HEK293 (cell line): ENCODE data around the gene KCNJ15.

Experiments
- CTCF ChIA-PET: fragments of 350-600 bp; formaldehyde crosslinking; extraction: SDS; loops from one replicate; lab custom pipeline; 2021; ENCODE audit warnings: antibody characterized with exemption; lab: Yijun Ruan, JAX
- POLR2A ChIA-PET: fragments of 300-600 bp; formaldehyde crosslinking; extraction: SDS; loops from one replicate; lab custom pipeline; 2020; ENCODE audit warnings: antibody characterized with exemption, inconsistent platforms; lab: Yijun Ruan, JAX
- H3K27ac ChIP-seq: fragments of 200-500 bp; sonication (Bioruptor generic); 2 replicates; pipeline ENCODE4 v1.5.1; 2014; ENCODE audit warnings: low read depth, low read length, control low read depth, inconsistent platforms; ENCODE audit errors: extremely low read depth
- H3K36me3 ChIP-seq, 2 experiments: fragments of 200-500 bp in 1 of 2; sonication (Bioruptor generic) in 1 of 2; 1 replicate in 1 of 2; 2 replicates in 1 of 2; pipeline ENCODE4 v1.5.1; 2014 to 2017; ENCODE audit warnings: inconsistent platforms in 2 of 2, low read length in 2 of 2; ENCODE audit not compliant: control insufficient read depth in 2 of 2, insufficient read depth in 1 of 2
- H3K4me1 ChIP-seq: fragments of 200-500 bp; sonication (Bioruptor generic); 2 replicates; pipeline ENCODE4 v1.5.1; 2014; ENCODE audit warnings: mild to moderate bottlenecking, low read length, inconsistent platforms; ENCODE audit not compliant: control insufficient read depth, insufficient read depth
- H3K4me3 ChIP-seq: 2 replicates; pipeline ENCODE4 v1.5.1; 2011; ENCODE audit warnings: low read depth, mild to moderate bottlenecking, control low read depth, low read length, moderate library complexity
- H3K9me3 ChIP-seq: fragments of 200-500 bp; sonication (Bioruptor generic); 2 replicates; pipeline ENCODE4 v1.5.1; 2014; ENCODE audit warnings: low read depth, low read length, inconsistent platforms; ENCODE audit not compliant: control insufficient read depth, insufficient read depth
- BCL11A ChIP-seq: fragments of 450-650 bp; formaldehyde crosslinking; IDR thresholded peaks from 2 replicates; pipeline ENCODE4 v1.5.1; 2016; ENCODE audit warnings: low read depth, missing biosample characterization, missing genetic modification characterization
- EGR2 ChIP-seq: fragments of 450-650 bp; formaldehyde crosslinking; IDR thresholded peaks from 2 replicates; pipeline ENCODE4 v1.5.1; 2016; ENCODE audit warnings: low read depth, missing biosample characterization, missing genetic modification characterization
- HOXA7 ChIP-seq: sonication (generic); formaldehyde crosslinking; IDR thresholded peaks from 2 replicates; pipeline ENCODE4 v1.8.1; 2022; ENCODE audit warnings: missing genetic modification reagents, borderline replicate concordance
- IKZF3 ChIP-seq: fragments of 450-650 bp; IDR thresholded peaks from 2 replicates; pipeline ENCODE4 v1.5.0; 2018; ENCODE audit warnings: missing biosample characterization, mild to moderate bottlenecking, missing genetic modification characterization, moderate library complexity
- INSM2 ChIP-seq: fragments of 450-650 bp; formaldehyde crosslinking; IDR thresholded peaks from 2 replicates; pipeline ENCODE4 v1.5.1; 2016; ENCODE audit warnings: missing biosample characterization, missing genetic modification characterization
- KLF10 ChIP-seq: fragments of 450-650 bp; IDR thresholded peaks from 2 replicates; pipeline ENCODE4 v1.5.1; 2018; ENCODE audit warnings: missing biosample characterization, mild to moderate bottlenecking, missing genetic modification characterization
- MEIS1 ChIP-seq: sonication (generic); formaldehyde crosslinking; IDR thresholded peaks from 2 replicates; pipeline ENCODE4 v1.8.1; 2022; ENCODE audit warnings: missing genetic modification reagents, mild to moderate bottlenecking, borderline replicate concordance
- PRDM1 ChIP-seq: fragments of 450-650 bp; formaldehyde crosslinking; IDR thresholded peaks from 2 replicates; pipeline ENCODE4; 2016; ENCODE audit warnings: missing biosample characterization, missing genetic modification characterization
- ZBTB1 ChIP-seq: fragments of 450-650 bp; formaldehyde crosslinking; IDR thresholded peaks from 2 replicates; pipeline ENCODE4 v1.5.1; 2016; ENCODE audit warnings: missing biosample characterization, missing genetic modification characterization
- ZFP69B ChIP-seq: fragments of 450-650 bp; formaldehyde crosslinking; IDR thresholded peaks from 2 replicates; pipeline ENCODE4 v1.5.1; 2016; ENCODE audit warnings: missing biosample characterization, missing genetic modification characterization
- ZNF133 ChIP-seq: fragments of 450-650 bp; formaldehyde crosslinking; IDR thresholded peaks from 2 replicates; pipeline ENCODE4 v1.5.1; 2016; ENCODE audit warnings: missing biosample characterization, missing genetic modification characterization
- ZNF155 ChIP-seq: fragments of 450-650 bp; formaldehyde crosslinking; IDR thresholded peaks from 2 replicates; pipeline ENCODE4 v1.5.1; 2016; ENCODE audit warnings: missing biosample characterization, missing genetic modification characterization
- ZNF157 ChIP-seq: fragments of 450-650 bp; formaldehyde crosslinking; IDR thresholded peaks from 2 replicates; pipeline ENCODE4 v1.5.1; 2016; ENCODE audit warnings: missing biosample characterization, missing genetic modification characterization
- ZNF223 ChIP-seq: fragments of 450-650 bp; formaldehyde crosslinking; IDR thresholded peaks from 2 replicates; pipeline ENCODE4 v1.5.1; 2016; ENCODE audit warnings: missing biosample characterization, missing genetic modification characterization
- ZNF530 ChIP-seq: fragments of 450-650 bp; formaldehyde crosslinking; IDR thresholded peaks from 2 replicates; pipeline ENCODE4 v1.5.1; 2016; ENCODE audit warnings: low read depth, missing biosample characterization, missing genetic modification characterization
- ZNF596 ChIP-seq: fragments of 450-650 bp; IDR thresholded peaks from 2 replicates; pipeline ENCODE4 v1.5.0; 2018; ENCODE audit warnings: missing biosample characterization, mild to moderate bottlenecking, missing genetic modification characterization, moderate library complexity
- ZNF600 ChIP-seq: fragments of 450-650 bp; formaldehyde crosslinking; IDR thresholded peaks from 2 replicates; pipeline ENCODE4 v1.5.1; 2016; ENCODE audit warnings: missing biosample characterization, missing genetic modification characterization
- ZNF623 ChIP-seq: fragments of 450-650 bp; formaldehyde crosslinking; IDR thresholded peaks from 2 replicates; pipeline ENCODE4 v1.5.1; 2016; ENCODE audit warnings: missing biosample characterization, missing genetic modification characterization
- ZNF626 ChIP-seq: fragments of 450-650 bp; sonication (Bioruptor Pico); formaldehyde crosslinking; IDR thresholded peaks from 2 replicates; pipeline ENCODE4 v1.5.1; 2018; ENCODE audit warnings: missing biosample characterization, missing genetic modification characterization, inconsistent platforms
- ZNF701 ChIP-seq: fragments of 450-650 bp; formaldehyde crosslinking; IDR thresholded peaks from 2 replicates; pipeline ENCODE4 v1.5.1; 2016; ENCODE audit warnings: missing biosample characterization, missing genetic modification characterization
- ZNF768 ChIP-seq: fragments of 450-650 bp; formaldehyde crosslinking; IDR thresholded peaks from 2 replicates; pipeline ENCODE4 v1.5.1; 2018; ENCODE audit warnings: missing biosample characterization, mild to moderate bottlenecking, missing genetic modification characterization
- ZNF776 ChIP-seq: fragments of 450-650 bp; formaldehyde crosslinking; IDR thresholded peaks from 2 replicates; pipeline ENCODE4 v1.5.0; 2017; ENCODE audit warnings: missing biosample characterization, missing genetic modification characterization, borderline replicate concordance
- ZNF830 ChIP-seq: fragments of 450-650 bp; IDR thresholded peaks from 2 replicates; pipeline ENCODE4 v1.5.0; 2018; ENCODE audit warnings: missing biosample characterization, missing genetic modification characterization, low read depth, mild to moderate bottlenecking, moderate library complexity
- TF ChIP-seq, protein P1 (sequence below): fragments of 450-650 bp; formaldehyde crosslinking; IDR thresholded peaks from 2 replicates; pipeline ENCODE4 v1.5.1; 2016; ENCODE audit warnings: missing biosample characterization, missing genetic modification characterization
- TF ChIP-seq, protein P2 (sequence below): fragments of 450-650 bp; formaldehyde crosslinking; conservative IDR thresholded peaks from 2 replicates; pipeline ENCODE4 v1.5.1; 2016; ENCODE audit warnings: low read depth, missing biosample characterization, missing genetic modification characterization
- TF ChIP-seq, protein P3 (sequence below): fragments of 450-650 bp; formaldehyde crosslinking; IDR thresholded peaks from 2 replicates; pipeline ENCODE4 v1.5.1; 2016; ENCODE audit warnings: missing biosample characterization, missing genetic modification characterization, borderline replicate concordance

KCNJ15 gene

GRCh38 chr21:38212706-38213105 is 44.1 kb upstream of the KCNJ15 start:
- POLR2A ChIA-PET = no interaction called here
- no peaks in the 10 kb centered on the region for H3K36me3 ChIP-seq
- CTCF ChIA-PET = interaction anchor here (0.8 to 2.0 kb wide), 3 partner anchors 12 to 143 kb away, joined by 3 to 9 read pairs (median 8); no protein-coding TSS in a partner anchor
- H3K4me3 ChIP-seq = no peak overlapping the region
- no peak overlapping the region for H3K27ac ChIP-seq
- H3K4me1 ChIP-seq = no peaks in the 10 kb centered on the region
- H3K9me3 ChIP-seq = no peaks in the 10 kb centered on the region; the same call in 1 of the 2 replicates
- TF ChIP-seq ZNF596 (tag by site-specific recombination) (no peak), INSM2 (no peak), ZNF155 (tag by site-specific recombination) (no peak), ZNF626 (tag by site-specific recombination) (no peak), ZNF623 (tag by site-specific recombination) (no peak), BCL11A (no peak), ZNF830 (tag by site-specific recombination) (no peak), ZBTB1 (tag by site-specific recombination) (no peak), ZNF530 (tag by site-specific recombination) (no peak), ZNF223 (no peak), KLF10 (tag by site-specific recombination) (no peak), ZNF701 (tag by site-specific recombination) (no peak), ZNF157 (no peak), ZNF133 (tag by site-specific recombination) (no peak), EGR2 (no peak)
- TF ChIP-seq, protein P1, sequence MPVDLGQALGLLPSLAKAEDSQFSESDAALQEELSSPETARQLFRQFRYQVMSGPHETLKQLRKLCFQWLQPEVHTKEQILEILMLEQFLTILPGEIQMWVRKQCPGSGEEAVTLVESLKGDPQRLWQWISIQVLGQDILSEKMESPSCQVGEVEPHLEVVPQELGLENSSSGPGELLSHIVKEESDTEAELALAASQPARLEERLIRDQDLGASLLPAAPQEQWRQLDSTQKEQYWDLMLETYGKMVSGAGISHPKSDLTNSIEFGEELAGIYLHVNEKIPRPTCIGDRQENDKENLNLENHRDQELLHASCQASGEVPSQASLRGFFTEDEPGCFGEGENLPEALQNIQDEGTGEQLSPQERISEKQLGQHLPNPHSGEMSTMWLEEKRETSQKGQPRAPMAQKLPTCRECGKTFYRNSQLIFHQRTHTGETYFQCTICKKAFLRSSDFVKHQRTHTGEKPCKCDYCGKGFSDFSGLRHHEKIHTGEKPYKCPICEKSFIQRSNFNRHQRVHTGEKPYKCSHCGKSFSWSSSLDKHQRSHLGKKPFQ (tag by site-specific recombination) = no peak
- TF ChIP-seq, protein P2, sequence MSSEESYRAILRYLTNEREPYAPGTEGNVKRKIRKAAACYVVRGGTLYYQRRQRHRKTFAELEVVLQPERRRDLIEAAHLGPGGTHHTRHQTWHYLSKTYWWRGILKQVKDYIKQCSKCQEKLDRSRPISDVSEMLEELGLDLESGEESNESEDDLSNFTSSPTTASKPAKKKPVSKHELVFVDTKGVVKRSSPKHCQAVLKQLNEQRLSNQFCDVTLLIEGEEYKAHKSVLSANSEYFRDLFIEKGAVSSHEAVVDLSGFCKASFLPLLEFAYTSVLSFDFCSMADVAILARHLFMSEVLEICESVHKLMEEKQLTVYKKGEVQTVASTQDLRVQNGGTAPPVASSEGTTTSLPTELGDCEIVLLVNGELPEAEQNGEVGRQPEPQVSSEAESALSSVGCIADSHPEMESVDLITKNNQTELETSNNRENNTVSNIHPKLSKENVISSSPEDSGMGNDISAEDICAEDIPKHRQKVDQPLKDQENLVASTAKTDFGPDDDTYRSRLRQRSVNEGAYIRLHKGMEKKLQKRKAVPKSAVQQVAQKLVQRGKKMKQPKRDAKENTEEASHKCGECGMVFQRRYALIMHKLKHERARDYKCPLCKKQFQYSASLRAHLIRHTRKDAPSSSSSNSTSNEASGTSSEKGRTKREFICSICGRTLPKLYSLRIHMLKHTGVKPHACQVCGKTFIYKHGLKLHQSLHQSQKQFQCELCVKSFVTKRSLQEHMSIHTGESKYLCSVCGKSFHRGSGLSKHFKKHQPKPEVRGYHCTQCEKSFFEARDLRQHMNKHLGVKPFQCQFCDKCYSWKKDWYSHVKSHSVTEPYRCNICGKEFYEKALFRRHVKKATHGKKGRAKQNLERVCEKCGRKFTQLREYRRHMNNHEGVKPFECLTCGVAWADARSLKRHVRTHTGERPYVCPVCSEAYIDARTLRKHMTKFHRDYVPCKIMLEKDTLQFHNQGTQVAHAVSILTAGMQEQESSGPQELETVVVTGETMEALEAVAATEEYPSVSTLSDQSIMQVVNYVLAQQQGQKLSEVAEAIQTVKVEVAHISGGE (tag by site-specific recombination) = no peak

DNA sequence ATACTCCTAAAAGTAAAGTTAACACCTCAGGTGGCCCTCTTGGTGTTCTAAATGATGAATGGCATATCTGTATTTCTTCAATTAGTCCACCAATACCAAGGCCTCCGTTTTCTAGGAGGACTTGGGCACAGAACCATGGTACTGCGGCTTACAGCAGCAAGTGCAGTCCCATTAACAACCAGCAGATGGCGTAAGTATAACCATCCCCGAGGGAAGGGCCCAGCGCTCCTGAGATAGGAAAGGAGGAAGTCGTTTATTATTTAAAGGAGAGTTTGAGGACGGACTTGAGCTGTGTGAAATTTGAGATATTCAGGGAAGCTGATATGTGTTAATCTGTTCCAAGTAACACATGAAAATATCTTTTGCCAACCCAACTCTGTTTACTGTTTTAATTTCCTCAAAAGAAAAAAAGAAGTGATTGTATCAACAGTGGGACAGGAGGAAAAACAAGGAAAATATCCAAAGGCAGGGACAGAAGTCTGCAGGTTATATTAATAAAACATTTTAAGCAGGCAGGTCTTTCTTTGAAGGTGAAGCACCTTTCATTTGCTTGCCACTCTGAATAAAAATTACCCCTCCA is 37.7 kb upstream of the KCNJ15 start:
- Histone ChIP-seq H3K9me3 (no peaks in the 10 kb centered on the region), H3K36me3 (no peaks in the 10 kb centered on the region), H3K4me1 (no peaks in the 10 kb centered on the region), H3K4me3 (no peak overlapping the region), H3K27ac (no peak overlapping the region)
- ChIA-PET POLR2A (interaction anchor here (1.6 kb wide), 1 partner anchor 133 kb away, joined by 4 read pairs; no protein-coding TSS in a partner anchor), CTCF (interaction anchor here (0.5 to 6.2 kb wide), 43 partner anchors 8 to 820 kb away, joined by 3 to 124 read pairs (median 5); no protein-coding TSS in a partner anchor)
- TF ChIP-seq ZFP69B (tag by site-specific recombination) = peak; percentile 75; the same call in 1 of the 2 replicates
- TF ChIP-seq INSM2 = no peak
- TF ChIP-seq IKZF3 (tag by site-specific recombination) = 0 out of 2 replicates have a peak, but pooled peaks have one; percentile 12
- TF ChIP-seq PRDM1 (tag by site-specific recombination) = no peak
- TF ChIP-seq ZNF600 (tag by site-specific recombination) = no peak
- TF ChIP-seq, protein P3, sequence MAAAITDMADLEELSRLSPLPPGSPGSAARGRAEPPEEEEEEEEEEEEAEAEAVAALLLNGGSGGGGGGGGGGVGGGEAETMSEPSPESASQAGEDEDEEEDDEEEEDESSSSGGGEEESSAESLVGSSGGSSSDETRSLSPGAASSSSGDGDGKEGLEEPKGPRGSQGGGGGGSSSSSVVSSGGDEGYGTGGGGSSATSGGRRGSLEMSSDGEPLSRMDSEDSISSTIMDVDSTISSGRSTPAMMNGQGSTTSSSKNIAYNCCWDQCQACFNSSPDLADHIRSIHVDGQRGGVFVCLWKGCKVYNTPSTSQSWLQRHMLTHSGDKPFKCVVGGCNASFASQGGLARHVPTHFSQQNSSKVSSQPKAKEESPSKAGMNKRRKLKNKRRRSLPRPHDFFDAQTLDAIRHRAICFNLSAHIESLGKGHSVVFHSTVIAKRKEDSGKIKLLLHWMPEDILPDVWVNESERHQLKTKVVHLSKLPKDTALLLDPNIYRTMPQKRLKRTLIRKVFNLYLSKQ (tag by site-specific recombination) = no peak
- no peak for TF ChIP-seq ZNF830 (tag by site-specific recombination)
- no peak for TF ChIP-seq HOXA7 (CRISPR knock-in tag)
- TF ChIP-seq MEIS1 = no peak
- TF ChIP-seq ZNF768 (tag by site-specific recombination) = no peak
- no peak for TF ChIP-seq ZNF776 (tag by site-specific recombination)
